ENCODE results near the gene SFPQ.

The SFPQ gene

DNA sequence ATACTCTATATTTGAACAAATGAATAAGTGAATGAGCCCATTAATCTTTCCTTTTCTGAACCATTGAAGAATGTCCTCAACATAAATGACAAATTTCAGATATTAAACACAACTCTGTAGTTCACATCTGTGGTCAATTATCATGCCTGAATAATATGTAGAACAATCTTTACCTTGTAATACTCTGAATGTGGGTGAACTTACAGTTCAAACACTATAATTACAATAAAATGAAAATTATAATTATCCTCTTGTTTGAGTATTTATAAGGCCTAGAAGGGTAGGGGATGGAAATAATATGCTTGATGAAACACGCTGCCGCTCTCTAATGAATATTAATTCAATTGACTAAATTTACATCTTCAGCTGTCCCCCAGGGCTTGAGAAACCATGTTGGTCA, 8.7 kb upstream of the SFPQ start:
- Histone ChIP-seq H3K9me3 (ENCODE audit: insufficient read depth, low read length, severe bottlenecking) (no peaks in the 10 kb centered on the region), H3K4me3 (ENCODE audit: low read depth in 1 of 2, low read length in 2 of 2) (no peak overlapping the region), H3K4me2 (ENCODE audit: insufficient read depth, low read length) (no peak overlapping the region), H3K79me2 (ENCODE audit: insufficient read depth, low read length) (no peaks in the 10 kb centered on the region), H3K27ac (ENCODE audit: low read length) (0 out of 2 replicates have a peak overlapping the region, but pooled peaks have one; percentile 19), H2AFZ (ENCODE audit: low read depth, low read length) (peak overlapping the region; percentile 64), H3K4me1 (ENCODE audit: insufficient read depth, low read length) (peaks cover 10% of the 10 kb centered on the region), H3K36me3 (ENCODE audit: insufficient read depth, low read length) (no peaks in the 10 kb centered on the region), H3K9ac (ENCODE audit: low read depth, low read length) (no peak overlapping the region), H4K20me1 (ENCODE audit: insufficient read depth, low read length) (no peaks in the 10 kb centered on the region), H3K27me3 (ENCODE audit: insufficient read depth, low read length, poor library complexity) (no peaks in the 10 kb centered on the region)
- no peak for ATAC-seq (ENCODE audit: insufficient read depth, low read depth)
- TF ChIP-seq, protein P1, sequence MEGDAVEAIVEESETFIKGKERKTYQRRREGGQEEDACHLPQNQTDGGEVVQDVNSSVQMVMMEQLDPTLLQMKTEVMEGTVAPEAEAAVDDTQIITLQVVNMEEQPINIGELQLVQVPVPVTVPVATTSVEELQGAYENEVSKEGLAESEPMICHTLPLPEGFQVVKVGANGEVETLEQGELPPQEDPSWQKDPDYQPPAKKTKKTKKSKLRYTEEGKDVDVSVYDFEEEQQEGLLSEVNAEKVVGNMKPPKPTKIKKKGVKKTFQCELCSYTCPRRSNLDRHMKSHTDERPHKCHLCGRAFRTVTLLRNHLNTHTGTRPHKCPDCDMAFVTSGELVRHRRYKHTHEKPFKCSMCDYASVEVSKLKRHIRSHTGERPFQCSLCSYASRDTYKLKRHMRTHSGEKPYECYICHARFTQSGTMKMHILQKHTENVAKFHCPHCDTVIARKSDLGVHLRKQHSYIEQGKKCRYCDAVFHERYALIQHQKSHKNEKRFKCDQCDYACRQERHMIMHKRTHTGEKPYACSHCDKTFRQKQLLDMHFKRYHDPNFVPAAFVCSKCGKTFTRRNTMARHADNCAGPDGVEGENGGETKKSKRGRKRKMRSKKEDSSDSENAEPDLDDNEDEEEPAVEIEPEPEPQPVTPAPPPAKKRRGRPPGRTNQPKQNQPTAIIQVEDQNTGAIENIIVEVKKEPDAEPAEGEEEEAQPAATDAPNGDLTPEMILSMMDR (IDR thresholded peaks at IDR 0.05; ENCODE audit: borderline replicate concordance, extremely low read depth, low read length, poor library complexity, severe bottlenecking) = no peak
- TF ChIP-seq EZH2 (IDR thresholded peaks at IDR 0.05; ENCODE audit: borderline replicate concordance, low read depth, low read length, severe bottlenecking) = no peak
- no peak for DNase-seq

DNA sequence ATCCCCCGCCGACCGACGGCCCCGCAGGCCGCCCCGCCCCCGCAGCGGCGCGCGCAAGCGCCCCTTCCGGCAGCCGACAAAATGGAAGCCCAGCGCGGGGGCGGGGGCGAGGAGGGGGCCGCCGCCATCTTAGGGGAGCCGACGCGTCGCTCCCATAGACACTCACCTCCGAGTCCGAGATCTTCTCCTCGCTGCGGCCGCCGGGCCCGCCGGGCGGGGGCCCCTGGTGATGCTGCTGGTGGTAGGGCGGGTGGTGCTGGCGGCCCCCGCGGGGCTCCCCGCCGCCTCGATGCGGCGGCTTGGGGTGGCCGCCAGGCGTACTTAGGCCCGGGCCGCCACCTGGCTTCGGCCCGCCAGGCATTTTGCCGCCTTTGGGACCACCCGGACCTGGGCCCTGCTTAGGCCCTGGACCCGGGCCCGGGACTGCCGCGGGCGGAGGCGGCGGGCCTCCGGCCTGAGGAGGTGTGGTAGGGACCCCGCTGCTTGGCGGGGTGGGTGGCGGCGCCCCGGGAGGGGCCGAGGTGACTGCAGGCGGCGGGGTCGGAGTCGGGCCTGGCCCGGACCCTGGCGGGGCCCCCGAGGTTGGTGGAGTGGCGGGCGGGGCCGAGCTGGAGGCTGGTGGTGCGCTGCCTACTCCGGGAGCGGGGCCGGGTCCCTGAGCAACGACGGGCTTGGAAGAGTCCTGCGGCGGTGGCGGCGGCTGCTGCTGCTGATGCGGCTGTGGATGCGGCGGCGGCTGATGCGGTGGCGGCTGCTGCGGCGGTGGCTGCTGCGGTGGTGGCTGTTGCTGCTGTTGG, 691 bp downstream of the SFPQ start:
- Histone ChIP-seq H3K27ac (ENCODE audit: low read length) (peak overlapping the region; percentile 92), H3K4me1 (ENCODE audit: insufficient read depth, low read length) (peaks cover 48% of the 10 kb centered on the region), H3K9ac (ENCODE audit: low read depth, low read length) (peak overlapping the region; percentile 100), H3K79me2 (ENCODE audit: insufficient read depth, low read length) (peaks cover 62% of the 10 kb centered on the region), H3K9me3 (ENCODE audit: insufficient read depth, low read length, severe bottlenecking) (no peaks in the 10 kb centered on the region), H2AFZ (ENCODE audit: low read depth, low read length) (peak overlapping the region; percentile 41; the same call in 1 of the 2 replicates), H3K4me3 (ENCODE audit: low read depth in 1 of 2, low read length in 2 of 2) (peak overlapping the region; percentile 85 to 93), H3K27me3 (ENCODE audit: insufficient read depth, low read length, poor library complexity) (no peaks in the 10 kb centered on the region), H3K4me2 (ENCODE audit: insufficient read depth, low read length) (peak overlapping the region; percentile 70), H3K36me3 (ENCODE audit: insufficient read depth, low read length) (peaks cover 56% of the 10 kb centered on the region), H4K20me1 (ENCODE audit: insufficient read depth, low read length) (peaks cover 47% of the 10 kb centered on the region)
- DNase-seq (peak; percentile 86), ATAC-seq (ENCODE audit: insufficient read depth, low read depth) (peak; percentile 55)
- TF ChIP-seq, protein P1 (IDR thresholded peaks at IDR 0.05; ENCODE audit: borderline replicate concordance, extremely low read depth, low read length, poor library complexity, severe bottlenecking) = peak; percentile 7
- no peak for TF ChIP-seq EZH2 (IDR thresholded peaks at IDR 0.05; ENCODE audit: borderline replicate concordance, low read depth, low read length, severe bottlenecking)

DNA sequence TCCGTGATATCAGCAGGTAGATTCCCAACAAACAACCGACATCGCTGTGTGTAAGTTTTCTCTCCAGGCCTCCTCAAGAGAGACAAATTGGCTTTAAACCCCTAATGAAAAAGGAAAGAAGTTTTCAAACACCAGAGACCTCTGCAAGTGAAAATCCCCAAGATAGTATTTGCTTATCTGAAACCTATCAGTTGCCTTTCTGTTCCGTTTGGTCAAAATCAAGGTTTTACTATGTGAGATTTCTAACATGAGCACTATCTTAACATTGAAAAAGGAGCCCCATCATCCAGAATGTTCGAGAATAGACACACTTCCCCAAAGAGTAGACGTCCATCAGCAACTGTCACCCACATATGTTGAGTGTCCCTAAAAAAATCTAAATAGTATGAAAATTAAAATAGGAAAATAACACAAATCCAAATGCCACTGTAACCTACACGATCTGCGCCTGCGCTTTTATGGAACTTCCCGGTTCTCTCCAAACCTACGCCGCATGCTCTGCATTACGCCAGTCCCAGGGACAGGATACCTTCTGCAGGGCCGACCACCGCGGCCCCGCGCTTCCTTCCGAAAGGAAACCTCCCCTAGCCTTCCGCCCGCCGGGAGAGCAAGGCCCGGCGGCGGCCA, 1.4 kb downstream of the SFPQ start:
- H3K27me3 ChIP-seq (ENCODE audit: insufficient read depth, low read length, poor library complexity) = no peaks in the 10 kb centered on the region
- H3K4me2 ChIP-seq (ENCODE audit: insufficient read depth, low read length) = peak overlapping the region; percentile 70
- no peak for TF ChIP-seq EZH2 (IDR thresholded peaks at IDR 0.05; ENCODE audit: borderline replicate concordance, low read depth, low read length, severe bottlenecking)
- TF ChIP-seq, protein P1 (IDR thresholded peaks at IDR 0.05; ENCODE audit: borderline replicate concordance, extremely low read depth, low read length, poor library complexity, severe bottlenecking) = no peak
- H3K9ac ChIP-seq (ENCODE audit: low read depth, low read length) = peak overlapping the region; percentile 100
- H2AFZ ChIP-seq (ENCODE audit: low read depth, low read length) = no peak overlapping the region
- peaks cover 69% of the 10 kb centered on the region for H3K79me2 ChIP-seq (ENCODE audit: insufficient read depth, low read length)
- H3K9me3 ChIP-seq (ENCODE audit: insufficient read depth, low read length, severe bottlenecking) = no peaks in the 10 kb centered on the region
- peaks cover 54% of the 10 kb centered on the region for H4K20me1 ChIP-seq (ENCODE audit: insufficient read depth, low read length)
- H3K27ac ChIP-seq (ENCODE audit: low read length) = peak overlapping the region; percentile 92
- ATAC-seq (ENCODE audit: insufficient read depth, low read depth) (no peak), DNase-seq (no peak)
- peak overlapping the region; percentile 85 to 93 for H3K4me3 ChIP-seq (ENCODE audit: low read depth in 1 of 2, low read length in 2 of 2)
- H3K4me1 ChIP-seq (ENCODE audit: insufficient read depth, low read length) = peaks cover 56% of the 10 kb centered on the region
- peaks cover 63% of the 10 kb centered on the region for H3K36me3 ChIP-seq (ENCODE audit: insufficient read depth, low read length)

Measured in DND-41 (cell line).